ENCODE data around the gene AMD1. TPM values are rescaled to one million over a fixed set of nuclear protein-coding genes. Genes with fewer than 3 reads are reported as not detected.

AMD1 gene
- total RNA-seq, 1 donor from 2014 or later: 26.1 TPM

DNA sequence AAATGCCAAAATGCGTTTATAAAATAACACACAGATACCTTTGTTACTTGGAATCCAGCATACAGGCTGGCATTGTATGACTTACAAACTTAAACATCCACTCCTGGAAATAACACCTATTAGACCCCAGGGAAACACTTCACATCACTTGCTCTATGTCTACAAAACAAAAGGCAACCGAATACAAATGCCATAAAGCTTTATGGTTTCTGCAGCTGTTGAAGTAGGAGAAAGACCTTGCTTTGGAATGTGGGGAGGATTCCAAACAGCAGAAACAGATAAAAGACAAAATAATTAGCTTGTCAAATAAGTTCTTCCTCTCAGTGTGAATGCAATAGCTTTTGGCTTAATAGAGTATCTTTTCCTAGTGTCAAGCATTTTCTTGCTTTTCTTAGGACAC, 9.8 kb upstream of the AMD1 start:
- Mint-ChIP-seq H3K36me3 (ENCODE audit: unreplicated experiment) (no peaks in the 10 kb centered on the region), H3K27ac (ENCODE audit: unreplicated experiment) (no peak overlapping the region), H3K4me1 (ENCODE audit: low read depth, unreplicated experiment) (no peaks in the 10 kb centered on the region), H3K27me3 (ENCODE audit: unreplicated experiment) (peaks cover 2% of the 10 kb centered on the region), H3K4me3 (ENCODE audit: unreplicated experiment) (no peak overlapping the region), H3K9me3 (ENCODE audit: unreplicated experiment) (no peaks in the 10 kb centered on the region)
- no peak for DNase-seq
- TF ChIP-seq, protein P1, sequence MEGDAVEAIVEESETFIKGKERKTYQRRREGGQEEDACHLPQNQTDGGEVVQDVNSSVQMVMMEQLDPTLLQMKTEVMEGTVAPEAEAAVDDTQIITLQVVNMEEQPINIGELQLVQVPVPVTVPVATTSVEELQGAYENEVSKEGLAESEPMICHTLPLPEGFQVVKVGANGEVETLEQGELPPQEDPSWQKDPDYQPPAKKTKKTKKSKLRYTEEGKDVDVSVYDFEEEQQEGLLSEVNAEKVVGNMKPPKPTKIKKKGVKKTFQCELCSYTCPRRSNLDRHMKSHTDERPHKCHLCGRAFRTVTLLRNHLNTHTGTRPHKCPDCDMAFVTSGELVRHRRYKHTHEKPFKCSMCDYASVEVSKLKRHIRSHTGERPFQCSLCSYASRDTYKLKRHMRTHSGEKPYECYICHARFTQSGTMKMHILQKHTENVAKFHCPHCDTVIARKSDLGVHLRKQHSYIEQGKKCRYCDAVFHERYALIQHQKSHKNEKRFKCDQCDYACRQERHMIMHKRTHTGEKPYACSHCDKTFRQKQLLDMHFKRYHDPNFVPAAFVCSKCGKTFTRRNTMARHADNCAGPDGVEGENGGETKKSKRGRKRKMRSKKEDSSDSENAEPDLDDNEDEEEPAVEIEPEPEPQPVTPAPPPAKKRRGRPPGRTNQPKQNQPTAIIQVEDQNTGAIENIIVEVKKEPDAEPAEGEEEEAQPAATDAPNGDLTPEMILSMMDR (IDR thresholded peaks at IDR 0.05; ENCODE audit: partially characterized antibody, unreplicated experiment): no peak

DNA sequence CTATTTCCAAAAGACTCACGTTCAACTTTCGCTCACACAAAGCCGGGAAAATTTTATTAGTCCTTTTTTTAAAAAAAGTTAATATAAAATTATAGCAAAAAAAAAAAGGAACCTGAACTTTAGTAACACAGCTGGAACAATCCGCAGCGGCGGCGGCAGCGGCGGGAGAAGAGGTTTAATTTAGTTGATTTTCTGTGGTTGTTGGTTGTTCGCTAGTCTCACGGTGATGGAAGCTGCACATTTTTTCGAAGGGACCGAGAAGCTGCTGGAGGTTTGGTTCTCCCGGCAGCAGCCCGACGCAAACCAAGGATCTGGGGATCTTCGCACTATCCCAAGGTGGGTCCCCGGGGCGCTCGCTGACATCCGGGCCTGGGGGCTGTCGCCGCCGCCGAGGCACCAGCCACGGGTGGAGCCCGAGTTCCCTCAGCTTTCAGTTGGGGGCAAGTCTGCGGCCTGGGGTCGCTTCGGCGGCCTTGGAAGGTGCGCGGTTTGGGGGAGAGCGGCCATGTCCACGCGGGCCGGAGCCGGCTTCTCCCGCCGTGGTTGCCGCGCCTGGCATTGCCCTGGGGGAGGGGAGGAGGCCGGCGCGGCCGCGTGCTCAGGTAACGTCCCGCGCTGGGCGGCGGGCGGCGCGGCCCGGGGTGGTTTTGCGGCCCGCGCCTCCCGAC, 429 bp downstream of the AMD1 start:
- Mint-ChIP-seq H3K9me3 (ENCODE audit: unreplicated experiment) (peaks cover 12% of the 10 kb centered on the region), H3K4me1 (ENCODE audit: low read depth, unreplicated experiment) (peaks cover 14% of the 10 kb centered on the region), H3K4me3 (ENCODE audit: unreplicated experiment) (peak overlapping the region; percentile 97), H3K27me3 (ENCODE audit: unreplicated experiment) (peaks cover 10% of the 10 kb centered on the region), H3K36me3 (ENCODE audit: unreplicated experiment) (no peaks in the 10 kb centered on the region), H3K27ac (ENCODE audit: unreplicated experiment) (peak overlapping the region; percentile 97)
- TF ChIP-seq, protein P1 (IDR thresholded peaks at IDR 0.05; ENCODE audit: partially characterized antibody, unreplicated experiment): no peak
- DNase-seq: peak; percentile 69

DNA sequence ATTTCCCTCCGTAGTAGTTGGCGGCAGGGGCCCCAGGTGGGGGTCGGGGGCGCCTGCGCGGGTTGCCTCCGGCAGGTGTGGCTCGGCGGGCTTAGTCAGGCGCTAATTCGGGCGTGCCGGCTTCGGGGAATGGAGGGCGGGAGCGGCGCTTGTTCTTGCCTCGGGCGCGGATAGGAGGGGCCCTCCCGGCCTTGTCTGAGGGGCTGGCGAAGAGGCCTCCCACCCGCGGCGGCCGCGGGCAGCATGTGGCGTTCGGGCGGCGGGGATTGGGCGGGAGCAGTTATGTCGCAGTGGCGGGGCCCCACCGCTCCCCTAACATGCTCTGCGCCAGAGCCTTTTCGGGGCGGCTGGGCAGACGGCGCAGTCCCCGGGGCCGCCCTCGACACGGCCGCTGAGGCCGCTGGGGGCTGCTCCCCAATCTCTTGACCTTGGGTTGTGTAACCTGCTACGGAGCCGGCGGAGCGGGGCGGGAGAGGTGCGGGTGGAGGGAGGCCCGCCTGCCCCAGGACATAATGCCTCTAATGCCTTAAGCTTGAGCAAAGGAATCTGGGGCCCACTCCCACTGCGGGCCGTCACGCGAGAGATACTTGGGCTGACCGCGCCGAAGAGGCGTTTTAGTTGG, 1.1 kb downstream of the AMD1 start:
- H3K36me3 Mint-ChIP-seq (ENCODE audit: unreplicated experiment): no peaks in the 10 kb centered on the region
- TF ChIP-seq, protein P1 (IDR thresholded peaks at IDR 0.05; ENCODE audit: partially characterized antibody, unreplicated experiment): no peak
- H3K9me3 Mint-ChIP-seq (ENCODE audit: unreplicated experiment): peaks cover 12% of the 10 kb centered on the region
- H3K4me3 Mint-ChIP-seq (ENCODE audit: unreplicated experiment): peak overlapping the region; percentile 81
- H3K4me1 Mint-ChIP-seq (ENCODE audit: low read depth, unreplicated experiment): peaks cover 14% of the 10 kb centered on the region
- DNase-seq: peak; percentile 64
- H3K27me3 Mint-ChIP-seq (ENCODE audit: unreplicated experiment): peaks cover 10% of the 10 kb centered on the region
- peak overlapping the region; percentile 29 for H3K27ac Mint-ChIP-seq (ENCODE audit: unreplicated experiment)

DNA sequence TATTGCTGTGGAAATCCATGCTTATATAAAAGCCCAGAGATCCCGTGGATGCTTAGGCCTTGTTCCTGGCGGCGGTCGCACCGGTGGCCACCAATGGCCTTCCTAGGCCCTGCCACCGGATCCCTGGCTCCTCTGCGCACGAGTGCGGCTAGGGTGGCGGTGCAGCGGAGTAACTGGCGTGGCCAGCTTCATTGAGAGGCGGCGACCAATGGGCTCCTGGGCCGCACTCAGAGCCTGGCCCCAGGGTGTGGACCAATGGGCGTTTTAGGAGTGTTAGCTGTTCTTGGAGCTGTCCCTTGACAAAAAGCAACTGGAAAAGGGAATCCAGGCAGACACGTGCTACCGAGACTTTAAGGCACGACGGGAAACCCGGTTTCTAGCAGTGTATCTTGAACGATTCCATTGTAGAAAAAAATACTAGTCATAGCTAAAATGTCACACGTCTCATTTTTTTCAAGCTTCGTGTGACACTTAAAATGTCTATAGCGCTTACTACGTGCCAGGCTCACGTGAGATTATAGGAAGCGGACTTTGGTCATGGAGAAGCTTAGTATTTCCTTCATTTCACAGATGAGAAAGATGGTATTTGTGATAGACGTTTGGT, 1.7 kb downstream of the AMD1 start:
- peak overlapping the region; percentile 81 for H3K4me3 Mint-ChIP-seq (ENCODE audit: unreplicated experiment)
- peaks cover 14% of the 10 kb centered on the region for H3K4me1 Mint-ChIP-seq (ENCODE audit: low read depth, unreplicated experiment)
- H3K9me3 Mint-ChIP-seq (ENCODE audit: unreplicated experiment): peaks cover 12% of the 10 kb centered on the region
- peak; percentile 89 for DNase-seq
- peaks cover 10% of the 10 kb centered on the region for H3K27me3 Mint-ChIP-seq (ENCODE audit: unreplicated experiment)
- TF ChIP-seq, protein P1 (IDR thresholded peaks at IDR 0.05; ENCODE audit: partially characterized antibody, unreplicated experiment): no peak
- peak overlapping the region; percentile 29 for H3K27ac Mint-ChIP-seq (ENCODE audit: unreplicated experiment)
- H3K36me3 Mint-ChIP-seq (ENCODE audit: unreplicated experiment): no peaks in the 10 kb centered on the region

Measured in glutamatergic neuron (in vitro differentiated cells).